ENCODE measurements around the gene AQP3.

GRCh38 chr9:33469891-33470290, 22.5 kb upstream of the AQP3 start:
- TF ChIP-seq CTCF (IDR thresholded peaks at IDR 0.05 in 4 of 5, conservative IDR thresholded peaks at IDR 0.05 in 1 of 5) (no peak), POLR2A (IDR thresholded peaks at IDR 0.05) (no peak)

All from gastrocnemius medialis (tissue), 4 donors.